Astrocyte (in vitro differentiated cells and primary cell): Measurements from ENCODE around the gene ADAM23.

Experiments
- EZH2 ChIP-seq: IDR thresholded peaks from 2 replicates; pipeline ENCODE4 v1.6.1; 2012; ENCODE audit warnings: mild to moderate bottlenecking, low read length, inconsistent platforms; ENCODE audit not compliant: insufficient read depth
- TF ChIP-seq, protein P1 (sequence below): IDR thresholded peaks from 2 replicates; pipeline ENCODE4 v1.5.1; 2011; ENCODE audit warnings: low read depth, mild to moderate bottlenecking, inconsistent platforms, low read length, moderate library complexity; ENCODE audit not compliant: insufficient read depth

DNA sequence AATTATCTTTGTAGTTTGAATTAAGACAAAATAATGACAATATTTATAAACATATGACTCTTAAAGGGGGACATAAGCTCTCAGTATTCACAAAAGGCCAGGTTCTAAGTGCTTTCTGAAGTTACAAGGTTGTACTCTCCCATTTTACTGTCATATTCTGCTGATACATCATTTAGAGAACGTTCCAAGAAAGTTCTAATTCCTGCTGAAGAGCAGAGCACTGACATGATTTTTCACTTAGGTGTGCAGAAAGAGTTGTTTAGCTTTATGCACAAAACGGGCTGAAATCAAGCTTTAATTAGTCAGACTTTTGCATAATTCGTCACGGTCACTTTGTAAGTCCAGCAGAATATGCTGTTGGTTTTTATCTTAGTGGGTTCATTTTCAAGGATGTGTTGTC, 37.3 kb downstream of the ADAM23 start:
- TF ChIP-seq EZH2: no peak
- TF ChIP-seq, protein P1, sequence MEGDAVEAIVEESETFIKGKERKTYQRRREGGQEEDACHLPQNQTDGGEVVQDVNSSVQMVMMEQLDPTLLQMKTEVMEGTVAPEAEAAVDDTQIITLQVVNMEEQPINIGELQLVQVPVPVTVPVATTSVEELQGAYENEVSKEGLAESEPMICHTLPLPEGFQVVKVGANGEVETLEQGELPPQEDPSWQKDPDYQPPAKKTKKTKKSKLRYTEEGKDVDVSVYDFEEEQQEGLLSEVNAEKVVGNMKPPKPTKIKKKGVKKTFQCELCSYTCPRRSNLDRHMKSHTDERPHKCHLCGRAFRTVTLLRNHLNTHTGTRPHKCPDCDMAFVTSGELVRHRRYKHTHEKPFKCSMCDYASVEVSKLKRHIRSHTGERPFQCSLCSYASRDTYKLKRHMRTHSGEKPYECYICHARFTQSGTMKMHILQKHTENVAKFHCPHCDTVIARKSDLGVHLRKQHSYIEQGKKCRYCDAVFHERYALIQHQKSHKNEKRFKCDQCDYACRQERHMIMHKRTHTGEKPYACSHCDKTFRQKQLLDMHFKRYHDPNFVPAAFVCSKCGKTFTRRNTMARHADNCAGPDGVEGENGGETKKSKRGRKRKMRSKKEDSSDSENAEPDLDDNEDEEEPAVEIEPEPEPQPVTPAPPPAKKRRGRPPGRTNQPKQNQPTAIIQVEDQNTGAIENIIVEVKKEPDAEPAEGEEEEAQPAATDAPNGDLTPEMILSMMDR: no peak
